Measurements from ENCODE around the gene ZNF740. TPM values are rescaled to one million over a fixed set of nuclear protein-coding genes. Genes with fewer than 3 reads are reported as not detected.
A peak's percentile ranks its signal among the peaks of the same experiment; 100 is the strongest.

ZNF740 gene

GRCh38 chr12:53239643-53240258, 59.2 kb downstream of the ZNF740 start:
- H3K9ac ChIP-seq (ENCODE audit: low read length): no peak overlapping the region
- no peak overlapping the region for H2AK5ac ChIP-seq (ENCODE audit: low read length)
- no peaks in the 10 kb centered on the region for H3K79me2 ChIP-seq (ENCODE audit: control insufficient read depth, insufficient read depth, low read length)
- no peak overlapping the region for H3K4me3 ChIP-seq (ENCODE audit: low read length)
- H3K18ac ChIP-seq (ENCODE audit: low read length): no peak overlapping the region
- no peak overlapping the region for H3K56ac ChIP-seq (ENCODE audit: low read length)
- H2BK5ac ChIP-seq (ENCODE audit: low read length): no peak overlapping the region
- no peak overlapping the region for H3K4ac ChIP-seq (ENCODE audit: low read depth, low read length)
- no peaks in the 10 kb centered on the region for H3K79me1 ChIP-seq (ENCODE audit: low read length)
- no peak overlapping the region for H3K27ac ChIP-seq (ENCODE audit: low read depth, low read length)
- no peaks in the 10 kb centered on the region for H3K27me3 ChIP-seq (ENCODE audit: insufficient read depth, low read length, poor library complexity)
- H3K23ac ChIP-seq (ENCODE audit: low read length): no peak overlapping the region
- no peak overlapping the region for H3K4me2 ChIP-seq (ENCODE audit: low read length)
- no CpG with 5 or more reads among the region's 10 CpGs for WGBS (ENCODE audit: extremely low coverage, insufficient coverage, low lambda C conversion rate)
- no peak overlapping the region for H2BK15ac ChIP-seq (replicated peaks; ENCODE audit: low read depth)
- no peak overlapping the region for H4K5ac ChIP-seq (ENCODE audit: low read length)
- H3K4me1 ChIP-seq (ENCODE audit: control insufficient read depth, low read depth, low read length): peaks cover 18% of the 10 kb centered on the region
- no peak overlapping the region for H4K8ac ChIP-seq (ENCODE audit: low read depth, low read length)
- H2BK120ac ChIP-seq (ENCODE audit: low read depth, low read length): no peak overlapping the region
- H3K36me3 ChIP-seq (ENCODE audit: control insufficient read depth, insufficient read depth, low read length): no peaks in the 10 kb centered on the region
- no peak for DNase-seq

- no CpG with 5 or more reads among the region's 11 CpGs for WGBS (ENCODE audit: extremely low coverage, insufficient coverage, low lambda C conversion rate)
- no peaks in the 10 kb centered on the region for H3K36me3 ChIP-seq (ENCODE audit: control insufficient read depth, insufficient read depth, low read length)
Observed at GRCh38 chr12:53241623-53242412, 61.3 kb downstream of the ZNF740 start.

GRCh38 chr12:53244337-53244736, 63.8 kb downstream of the ZNF740 start:
- no peak overlapping the region for H4K8ac ChIP-seq (ENCODE audit: low read depth, low read length)
- no peaks in the 10 kb centered on the region for H3K79me1 ChIP-seq (ENCODE audit: low read length)
- no peaks in the 10 kb centered on the region for H3K36me3 ChIP-seq (ENCODE audit: control insufficient read depth, insufficient read depth, low read length)
- no peak overlapping the region for H2AK5ac ChIP-seq (ENCODE audit: low read length)
- no CpG with 5 or more reads among the region's 1 CpG for WGBS (ENCODE audit: extremely low coverage, insufficient coverage, low lambda C conversion rate)
- H3K79me2 ChIP-seq (ENCODE audit: control insufficient read depth, insufficient read depth, low read length): no peaks in the 10 kb centered on the region
- H3K9ac ChIP-seq (ENCODE audit: low read length): no peak overlapping the region
- DNase-seq: no peak
- no peak overlapping the region for H4K5ac ChIP-seq (ENCODE audit: low read length)
- H3K4me2 ChIP-seq (ENCODE audit: low read length): no peak overlapping the region
- H2BK120ac ChIP-seq (ENCODE audit: low read depth, low read length): no peak overlapping the region
- H2BK5ac ChIP-seq (ENCODE audit: low read length): no peak overlapping the region
- no peak overlapping the region for H3K4me3 ChIP-seq (ENCODE audit: low read length)
- H3K27ac ChIP-seq (ENCODE audit: low read depth, low read length): no peak overlapping the region
- H3K23ac ChIP-seq (ENCODE audit: low read length): no peak overlapping the region
- H2BK15ac ChIP-seq (replicated peaks; ENCODE audit: low read depth): no peak overlapping the region
- no peak overlapping the region for H3K56ac ChIP-seq (ENCODE audit: low read length)
- no peak overlapping the region for H3K18ac ChIP-seq (ENCODE audit: low read length)
- peaks cover 2% of the 10 kb centered on the region for H3K4me1 ChIP-seq (ENCODE audit: control insufficient read depth, low read depth, low read length)
- no peak overlapping the region for H3K4ac ChIP-seq (ENCODE audit: low read depth, low read length)
- H3K27me3 ChIP-seq (ENCODE audit: insufficient read depth, low read length, poor library complexity): no peaks in the 10 kb centered on the region

More at GRCh38 chr12:53241623-53242412, 61.3 kb downstream of the ZNF740 start:
- no peak overlapping the region for H4K8ac ChIP-seq (ENCODE audit: low read depth, low read length)
- H3K4me3 ChIP-seq (ENCODE audit: low read length): no peak overlapping the region
- H3K4me1 ChIP-seq (ENCODE audit: control insufficient read depth, low read depth, low read length): peaks cover 2% of the 10 kb centered on the region
- H3K79me2 ChIP-seq (ENCODE audit: control insufficient read depth, insufficient read depth, low read length): no peaks in the 10 kb centered on the region
- H3K4me2 ChIP-seq (ENCODE audit: low read length): no peak overlapping the region
- no peak overlapping the region for H2BK15ac ChIP-seq (replicated peaks; ENCODE audit: low read depth)
- no peak overlapping the region for H2AK5ac ChIP-seq (ENCODE audit: low read length)
- no peaks in the 10 kb centered on the region for H3K79me1 ChIP-seq (ENCODE audit: low read length)
- no peak overlapping the region for H4K5ac ChIP-seq (ENCODE audit: low read length)
- no peak overlapping the region for H2BK120ac ChIP-seq (ENCODE audit: low read depth, low read length)
- H3K4ac ChIP-seq (ENCODE audit: low read depth, low read length): no peak overlapping the region
- no peak overlapping the region for H2BK5ac ChIP-seq (ENCODE audit: low read length)
- H3K27me3 ChIP-seq (ENCODE audit: insufficient read depth, low read length, poor library complexity): no peaks in the 10 kb centered on the region
- H3K23ac ChIP-seq (ENCODE audit: low read length): no peak overlapping the region
- H3K56ac ChIP-seq (ENCODE audit: low read length): peak overlapping the region; percentile 67
- H3K27ac ChIP-seq (ENCODE audit: low read depth, low read length): no peak overlapping the region
- H3K9ac ChIP-seq (ENCODE audit: low read length): no peak overlapping the region
- no peak overlapping the region for H3K18ac ChIP-seq (ENCODE audit: low read length)
- DNase-seq: peak; percentile 45

Small RNA genes within 50 kb of the gene (small RNA-seq; reads per million reads assigned to genes)
- gene HIGD1AP1 (ENCODE audit: insufficient read depth) (not detected), gene RNU6-333P (ENCODE audit: insufficient read depth) (not detected)

All from mesendoderm (in vitro differentiated cells).